ENCODE data around the gene TRAF4. TPM values are rescaled to one million over a fixed set of nuclear protein-coding genes. Genes with fewer than 3 reads are reported as not detected.
"Not testable (repeated sequence)": the region's sequence is repeated elsewhere in the genome, so short reads cannot be mapped to it uniquely, and the experiment has no call there.

Gene TRAF4
- total RNA-seq, 1 donor from 2014 or later = 168 TPM

DNA sequence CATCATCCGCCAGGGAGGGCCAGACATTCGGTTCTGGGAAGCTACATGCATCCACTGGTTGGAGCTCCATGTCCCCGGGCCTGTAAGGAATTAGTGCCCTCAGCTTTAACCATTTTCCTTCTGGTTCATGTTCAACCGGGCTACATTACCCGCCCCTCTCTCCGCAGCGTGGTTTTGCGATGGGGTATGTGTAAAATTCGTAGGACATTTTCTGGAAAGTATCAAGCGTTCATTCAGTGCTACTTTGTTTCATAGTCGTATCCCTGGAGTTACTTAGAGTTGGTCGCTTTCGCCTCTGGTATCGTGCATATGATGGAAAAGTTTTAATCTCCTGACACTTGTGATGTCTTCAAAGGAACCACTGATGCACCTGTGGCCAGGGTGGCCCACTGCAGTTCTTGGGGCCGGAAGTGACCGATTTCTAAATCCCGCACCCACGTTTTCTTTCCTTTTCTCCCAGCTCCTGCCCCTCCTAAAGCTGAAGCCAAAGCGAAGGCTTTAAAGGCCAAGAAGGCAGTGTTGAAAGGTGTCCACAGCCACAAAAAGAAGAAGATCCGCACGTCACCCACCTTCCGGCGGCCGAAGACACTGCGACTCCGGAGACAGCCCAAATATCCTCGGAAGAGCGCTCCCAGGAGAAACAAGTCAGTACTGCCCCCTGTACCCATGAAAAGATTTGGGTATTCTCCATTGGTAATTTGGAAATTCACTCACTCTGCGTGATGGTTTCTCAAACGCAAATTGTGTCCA, 23.4 kb upstream of the TRAF4 start:
- intact Hi-C loops (cut with micrococcal nuclease) = loop anchor here (10.0 kb wide), 1 partner anchor 424 kb away; no protein-coding TSS in a partner anchor
- no peaks in the 10 kb centered on the region for H3K9me3 Mint-ChIP-seq
- peaks cover 54% of the 10 kb centered on the region for H3K4me1 Mint-ChIP-seq
- peak; percentile 79 for DNase-seq
- H3K4me3 Mint-ChIP-seq = peak overlapping the region; percentile 99
- peaks cover 56% of the 10 kb centered on the region for H3K36me3 Mint-ChIP-seq (ENCODE audit: low read depth)
- peak overlapping the region; percentile 100 for H3K27ac Mint-ChIP-seq
- H3K27me3 Mint-ChIP-seq = peaks cover 18% of the 10 kb centered on the region

DNA sequence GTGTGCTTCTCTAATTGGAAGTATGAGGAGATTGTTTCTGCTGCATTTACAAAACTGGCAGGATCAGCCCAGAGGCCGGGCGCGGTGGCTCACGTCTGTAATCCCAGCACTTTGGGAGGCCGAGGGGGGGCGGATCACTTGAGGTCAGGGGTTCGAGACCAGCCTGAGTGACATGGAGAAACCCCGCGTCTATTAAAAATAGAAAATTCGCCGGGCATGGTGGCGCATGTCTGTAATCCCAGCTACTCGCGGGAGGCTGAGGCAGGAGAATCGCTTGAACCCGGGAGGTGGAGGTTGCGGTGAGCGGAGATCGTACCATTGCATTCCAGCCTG, 22.8 kb upstream of the TRAF4 start:
- intact Hi-C loops (cut with micrococcal nuclease) = loop anchor here (10.0 kb wide), 1 partner anchor 424 kb away; no protein-coding TSS in a partner anchor
- DNase-seq, H3K9me3 Mint-ChIP-seq: not testable (repeated sequence)
- Mint-ChIP-seq H3K27me3 (peaks cover 14% of the 10 kb centered on the region), H3K4me3 (peak overlapping the region; percentile 99), H3K27ac (peak overlapping the region; percentile 100), H3K36me3 (ENCODE audit: low read depth) (peaks cover 60% of the 10 kb centered on the region), H3K4me1 (peaks cover 57% of the 10 kb centered on the region)

DNA sequence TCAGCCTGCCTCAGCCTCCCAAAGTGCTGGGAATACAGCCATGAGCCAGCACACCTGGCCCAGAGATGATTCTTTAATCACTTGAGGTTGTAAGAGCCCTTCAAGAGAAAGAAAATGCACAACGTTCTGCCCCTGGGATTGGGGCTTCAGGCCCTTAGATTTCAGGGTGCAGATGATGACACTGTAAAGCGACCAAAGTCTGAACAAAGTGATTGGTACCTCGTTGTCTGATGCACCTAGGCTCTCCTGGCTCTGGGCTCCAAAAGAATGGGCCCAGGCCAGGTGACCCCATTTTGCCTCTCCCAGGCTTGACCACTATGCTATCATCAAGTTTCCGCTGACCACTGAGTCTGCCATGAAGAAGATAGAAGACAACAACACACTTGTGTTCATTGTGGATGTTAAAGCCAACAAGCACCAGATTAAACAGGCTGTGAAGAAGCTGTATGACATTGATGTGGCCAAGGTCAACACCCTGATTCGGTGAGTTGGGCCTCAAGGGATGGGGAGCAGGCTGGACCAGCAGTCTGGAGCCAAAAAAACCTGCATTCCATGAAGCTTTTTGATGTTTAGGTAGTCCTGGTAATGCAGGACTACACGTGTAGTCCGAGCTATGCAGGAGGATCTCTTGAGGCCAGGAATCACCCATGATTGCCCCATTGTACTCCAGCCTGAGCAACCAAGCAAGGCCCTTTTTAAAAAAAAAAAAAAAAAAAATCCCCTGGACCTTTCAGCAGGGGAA, 21.2 kb upstream of the TRAF4 start:
- no peak for DNase-seq
- H3K9me3 Mint-ChIP-seq = no peaks in the 10 kb centered on the region
- intact Hi-C loops (cut with micrococcal nuclease) = loop anchor here (10.0 kb wide), 1 partner anchor 422 kb away; no protein-coding TSS in a partner anchor
- peak overlapping the region; percentile 99 for H3K4me3 Mint-ChIP-seq
- peaks cover 10% of the 10 kb centered on the region for H3K27me3 Mint-ChIP-seq
- H3K4me1 Mint-ChIP-seq = peaks cover 66% of the 10 kb centered on the region
- peaks cover 64% of the 10 kb centered on the region for H3K36me3 Mint-ChIP-seq (ENCODE audit: low read depth)
- peak overlapping the region; percentile 58 for H3K27ac Mint-ChIP-seq

DNA sequence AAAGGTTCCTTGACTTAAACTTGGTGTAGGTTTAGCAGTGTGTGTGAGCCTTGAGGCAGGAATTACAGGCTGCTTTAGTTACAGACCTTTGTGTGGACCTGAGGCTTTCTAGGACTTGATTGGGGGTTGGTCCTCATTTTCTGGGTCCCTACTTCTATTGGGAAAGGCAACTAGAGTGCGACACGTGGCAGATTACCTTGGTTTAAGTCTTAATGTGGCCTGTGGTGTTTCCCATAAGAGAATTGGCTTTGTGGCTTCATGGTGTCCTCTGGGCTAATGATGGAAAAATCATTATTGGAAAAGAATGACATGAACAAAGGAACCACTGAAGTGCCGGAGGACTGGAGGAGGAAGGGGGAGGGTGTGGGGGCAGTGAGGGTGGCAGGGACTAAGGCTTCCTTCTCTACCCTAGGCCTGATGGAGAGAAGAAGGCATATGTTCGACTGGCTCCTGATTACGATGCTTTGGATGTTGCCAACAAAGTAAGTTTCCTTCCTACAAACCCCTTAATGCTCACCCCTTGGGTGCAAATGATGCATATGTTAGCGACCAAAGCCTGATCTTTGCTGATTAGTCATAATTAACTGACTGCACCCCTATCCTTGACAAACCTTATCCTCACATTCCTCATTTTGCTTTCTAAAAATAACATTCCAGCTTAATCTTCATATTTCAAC, 20.5 kb upstream of the TRAF4 start:
- no peak for DNase-seq
- Mint-ChIP-seq H3K27me3 (peaks cover 5% of the 10 kb centered on the region), H3K4me1 (peaks cover 67% of the 10 kb centered on the region), H3K27ac (peak overlapping the region; percentile 49), H3K36me3 (ENCODE audit: low read depth) (peaks cover 64% of the 10 kb centered on the region), H3K4me3 (peak overlapping the region; percentile 41), H3K9me3 (no peaks in the 10 kb centered on the region)
- intact Hi-C loops (cut with micrococcal nuclease) = loop anchor here (10.0 kb wide), 1 partner anchor 422 kb away; no protein-coding TSS in a partner anchor

DNA sequence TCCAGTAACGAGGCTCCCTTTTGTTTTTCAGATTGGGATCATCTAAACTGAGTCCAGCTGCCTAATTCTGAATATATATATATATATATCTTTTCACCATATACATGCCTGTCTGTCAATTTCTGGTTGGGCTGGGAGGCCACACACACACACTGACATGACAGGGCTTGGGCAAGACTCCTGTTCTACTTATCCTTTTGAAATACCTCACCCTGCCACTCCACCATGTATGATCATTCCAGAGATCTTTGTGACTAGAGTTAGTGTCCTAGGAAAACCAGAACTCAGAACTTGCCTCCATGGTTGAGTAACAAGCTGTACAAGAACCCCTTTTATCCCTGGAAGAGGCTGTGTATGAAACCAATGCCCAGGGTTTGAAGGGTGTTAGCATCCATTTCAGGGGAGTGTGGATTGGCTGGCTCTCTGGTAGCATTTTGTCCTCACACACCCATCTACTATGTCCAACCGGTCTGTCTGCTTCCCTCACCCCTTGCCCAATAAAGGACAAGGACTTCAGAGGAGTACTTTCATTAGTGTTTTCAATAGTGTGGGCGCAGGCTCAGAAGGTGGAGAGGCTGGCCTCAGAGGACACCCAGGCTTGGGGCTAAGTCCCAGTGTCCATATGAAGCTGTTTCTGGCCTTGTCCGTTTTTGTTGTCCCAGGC, 19.8 kb upstream of the TRAF4 start:
- Mint-ChIP-seq H3K27ac (peak overlapping the region; percentile 93), H3K4me1 (peaks cover 64% of the 10 kb centered on the region), H3K36me3 (ENCODE audit: low read depth) (peaks cover 64% of the 10 kb centered on the region), H3K4me3 (peak overlapping the region; percentile 98)
- intact Hi-C loops (cut with micrococcal nuclease) = loop anchor here (10.0 kb wide), 1 partner anchor 421 kb away; no protein-coding TSS in a partner anchor
- DNase-seq, H3K27me3 Mint-ChIP-seq, H3K9me3 Mint-ChIP-seq: not testable (repeated sequence)

DNA sequence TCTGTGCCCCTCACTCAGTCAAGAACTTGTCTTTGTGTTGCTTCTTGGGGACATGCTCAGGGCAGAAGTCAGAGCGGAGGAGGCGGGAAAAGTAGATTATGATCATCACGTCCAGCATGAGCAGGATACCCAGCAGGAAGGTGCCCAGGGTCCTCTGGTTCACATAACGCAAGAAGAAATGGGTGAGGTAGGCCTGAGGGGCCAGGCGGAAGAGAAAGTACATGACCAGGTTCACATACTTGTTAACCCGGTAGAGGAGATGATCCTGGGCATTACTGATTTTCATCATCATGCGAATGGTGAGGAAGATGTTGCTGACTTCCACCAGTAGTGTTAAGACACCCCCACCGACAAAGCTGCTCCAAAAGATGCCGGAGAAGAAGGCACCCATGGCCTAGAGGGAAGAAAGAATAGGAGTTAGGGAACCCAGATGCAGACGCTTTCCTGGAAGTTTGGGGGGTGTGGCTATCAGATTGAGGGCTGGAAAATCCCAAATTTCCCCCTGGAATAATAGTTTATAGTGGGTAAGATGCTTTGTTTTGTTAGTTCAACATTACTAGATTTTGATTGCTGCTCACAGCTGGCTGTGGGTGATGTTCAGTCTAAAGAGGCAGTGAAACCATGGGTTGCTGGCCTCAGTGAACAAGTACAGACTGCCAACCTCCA, 19.2 kb upstream of the TRAF4 start:
- H3K4me3 Mint-ChIP-seq = peak overlapping the region; percentile 98
- H3K4me1 Mint-ChIP-seq = peaks cover 62% of the 10 kb centered on the region
- peak; percentile 64 for DNase-seq
- H3K27me3 Mint-ChIP-seq = no peaks in the 10 kb centered on the region
- peak overlapping the region; percentile 93 for H3K27ac Mint-ChIP-seq
- H3K9me3 Mint-ChIP-seq = no peaks in the 10 kb centered on the region
- intact Hi-C loops (cut with micrococcal nuclease) = loop anchor here (5.0 to 10.0 kb wide), 4 partner anchors 38 to 843 kb away; partner anchors contain the start of genes ABHD15, NUFIP2 and TP53I13
- H3K36me3 Mint-ChIP-seq (ENCODE audit: low read depth) = peaks cover 64% of the 10 kb centered on the region

DNA sequence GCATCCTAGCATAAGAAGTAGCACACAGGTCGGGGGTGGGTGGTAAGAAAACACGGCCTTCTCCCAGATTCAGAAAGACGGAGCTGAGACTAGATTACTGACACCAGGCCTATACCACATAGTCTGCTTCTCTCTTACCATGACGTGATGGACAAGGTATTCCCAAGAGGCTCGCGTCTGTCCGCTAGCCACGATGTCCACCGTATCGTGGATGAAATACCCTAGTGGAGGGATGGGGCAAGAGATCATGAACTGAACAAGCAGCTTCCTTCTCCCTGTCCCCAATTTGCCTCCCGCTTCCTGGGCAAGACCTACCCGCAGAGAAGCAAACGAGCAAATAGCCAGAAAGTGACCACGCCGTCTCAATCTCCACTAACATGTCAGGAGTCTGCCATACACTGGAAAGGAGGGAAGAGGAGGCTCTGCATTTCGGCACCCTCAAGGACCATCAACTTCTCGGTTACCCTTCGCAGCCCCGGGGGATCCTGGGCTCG, 18.6 kb upstream of the TRAF4 start:
- Mint-ChIP-seq H3K27ac (peak overlapping the region; percentile 93), H3K27me3 (no peaks in the 10 kb centered on the region), H3K9me3 (no peaks in the 10 kb centered on the region), H3K36me3 (ENCODE audit: low read depth) (peaks cover 58% of the 10 kb centered on the region), H3K4me3 (peak overlapping the region; percentile 98), H3K4me1 (peaks cover 61% of the 10 kb centered on the region)
- DNase-seq = peak; percentile 66
- intact Hi-C loops (cut with micrococcal nuclease) = loop anchor here (5.0 to 10.0 kb wide), 4 partner anchors 37 to 842 kb away; partner anchors contain the start of genes ABHD15, NUFIP2 and TP53I13

DNA sequence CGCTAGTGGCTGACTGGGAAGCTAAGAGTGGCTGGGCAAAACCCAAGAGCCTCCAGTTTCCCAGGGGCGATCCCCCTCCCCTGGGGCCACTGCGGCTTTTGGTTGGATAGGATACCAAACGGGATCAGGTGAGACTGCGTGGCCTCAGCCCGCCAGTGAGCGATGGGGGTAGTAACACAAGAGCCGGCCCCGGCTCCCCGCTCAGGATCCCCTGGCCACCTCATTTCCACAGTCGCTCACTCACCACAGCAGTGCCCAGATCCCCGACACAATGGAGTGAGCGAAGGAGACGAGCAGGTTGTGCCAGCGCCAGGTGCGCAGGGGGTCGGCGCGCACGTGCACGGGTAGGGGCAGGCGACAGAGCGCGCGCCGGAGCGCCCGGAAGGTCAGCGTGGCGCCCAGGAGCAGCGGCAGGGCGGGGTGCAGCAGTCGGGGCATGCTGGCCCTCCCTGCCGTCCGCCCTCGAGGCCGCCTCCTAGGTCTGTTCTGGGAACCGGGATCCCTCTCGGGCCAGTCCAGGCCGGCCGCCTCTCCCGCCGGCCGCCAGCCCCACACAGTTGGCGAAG, 18.1 kb upstream of the TRAF4 start:
- Mint-ChIP-seq H3K27me3 (no peaks in the 10 kb centered on the region), H3K9me3 (no peaks in the 10 kb centered on the region), H3K27ac (peak overlapping the region; percentile 93), H3K4me1 (peaks cover 56% of the 10 kb centered on the region), H3K36me3 (ENCODE audit: low read depth) (peaks cover 53% of the 10 kb centered on the region), H3K4me3 (peak overlapping the region; percentile 98)
- intact Hi-C loops (cut with micrococcal nuclease) = loop anchor here (2.0 to 10.0 kb wide), 6 partner anchors 37 to 842 kb away; partner anchors contain the start of genes ABHD15, DHRS13, NUFIP2 and TP53I13
- no peak for DNase-seq

DNA sequence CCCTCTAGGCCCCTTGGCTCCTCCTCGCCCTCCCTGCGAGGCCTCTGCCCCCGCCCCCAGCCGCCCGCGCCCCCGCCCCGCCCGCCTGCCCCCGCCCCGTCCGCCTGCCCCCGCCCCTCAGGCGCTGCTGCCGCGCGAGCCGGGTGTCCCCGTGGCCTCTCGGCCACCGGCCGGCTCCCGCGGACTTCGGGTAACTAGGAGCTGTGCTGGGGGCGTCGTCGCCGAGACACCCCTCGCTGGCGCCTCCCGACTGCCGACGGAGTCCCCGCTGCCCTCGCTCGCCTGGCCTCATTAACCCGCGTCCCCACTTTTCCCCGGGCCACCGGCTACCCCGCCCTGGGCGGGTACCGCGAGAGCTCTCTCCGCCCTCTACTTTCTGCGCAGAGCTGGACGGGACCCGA, 17.6 kb upstream of the TRAF4 start, which contains the start of gene TLCD1:
Gene TLCD1, minus strand, starts transcription at position 8 of the 401 bp plus-strand sequence. CDS start 136 bp downstream, outside the sequence.
- intact Hi-C loops (cut with micrococcal nuclease) = loop anchor here (2.0 to 10.0 kb wide), 6 partner anchors 36 to 841 kb away; partner anchors contain the start of genes ABHD15, DHRS13, NUFIP2 and TP53I13
- peak; percentile 94 for DNase-seq
- Mint-ChIP-seq H3K27me3 (no peaks in the 10 kb centered on the region), H3K36me3 (ENCODE audit: low read depth) (peaks cover 48% of the 10 kb centered on the region), H3K27ac (peak within 1 kb of the TSS; percentile 100), H3K4me3 (peak within 1 kb of the TSS; percentile 98), H3K9me3 (no peaks in the 10 kb centered on the region), H3K4me1 (peaks cover 55% of the 10 kb centered on the region)

DNA sequence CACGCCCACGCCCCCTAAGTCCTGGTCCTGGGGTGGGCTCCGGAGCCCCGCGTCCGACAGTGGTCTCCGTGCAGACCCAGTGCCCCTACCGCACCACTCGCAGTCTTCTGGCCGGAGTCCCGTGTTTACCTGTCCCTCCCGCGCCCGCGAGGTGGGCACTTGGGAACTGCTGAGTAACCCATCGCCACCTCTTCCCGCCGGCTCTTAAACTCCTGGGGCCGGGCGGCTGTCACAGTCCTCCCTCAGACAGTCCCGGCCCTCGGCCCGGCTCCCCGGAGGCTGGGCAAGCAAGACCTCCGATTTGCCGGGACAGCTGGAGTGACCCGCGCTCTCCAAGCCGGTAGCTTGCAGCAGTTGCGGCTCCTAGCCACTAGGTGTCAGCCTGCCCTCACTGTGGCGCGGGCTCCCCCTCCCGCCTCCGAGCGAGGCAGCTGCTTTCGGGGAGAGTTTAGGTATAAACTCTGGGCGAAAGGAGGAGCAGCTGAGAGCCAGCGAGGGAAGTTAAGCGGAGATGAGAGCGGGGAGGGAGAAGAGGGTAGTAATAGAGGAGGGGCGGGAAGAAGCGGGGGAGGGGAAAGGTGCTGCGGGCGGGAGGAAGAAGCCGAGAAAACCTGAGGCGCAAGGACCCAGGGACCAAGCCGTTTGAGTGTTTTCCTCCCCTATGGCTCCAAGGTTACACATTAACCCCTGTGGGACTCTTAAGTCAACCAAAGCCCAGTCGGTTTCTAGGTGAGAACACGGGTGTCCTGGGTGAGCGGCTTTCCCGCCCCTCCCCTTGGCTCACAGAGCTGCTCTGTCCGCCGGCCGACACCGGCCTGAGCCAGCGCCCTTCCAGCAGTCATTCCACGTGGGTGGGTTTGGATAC, 17.0 kb upstream of the TRAF4 start:
- no peaks in the 10 kb centered on the region for H3K27me3 Mint-ChIP-seq
- DNase-seq = peak; percentile 98
- intact Hi-C loops (cut with micrococcal nuclease) = loop anchor here (1.0 to 10.0 kb wide), 8 partner anchors 23 to 840 kb away; partner anchors contain the start of genes ABHD15, DHRS13, NUFIP2 and TP53I13
- H3K27ac Mint-ChIP-seq = peak overlapping the region; percentile 100
- peak overlapping the region; percentile 98 for H3K4me3 Mint-ChIP-seq
- peaks cover 42% of the 10 kb centered on the region for H3K36me3 Mint-ChIP-seq (ENCODE audit: low read depth)
- peaks cover 52% of the 10 kb centered on the region for H3K4me1 Mint-ChIP-seq
- H3K9me3 Mint-ChIP-seq = no peaks in the 10 kb centered on the region

All from activated CD4-positive, alpha-beta T cell treated with anti-CD3 and anti-CD28 coated beads, Interleukin-2, amount 10 ng/mL, durations not matched to agents 24 days and 14 days (primary cell).